DOHH2 (cell line): ENCODE data around the gene RNF8.

Experiments used
- EZH2phosphoT487 ChIP-seq: fragments of 200-600 bp; sonication (generic); IDR thresholded peaks from 2 replicates; pipeline ENCODE4 v1.6.1; 2017; ENCODE audit warnings: borderline replicate concordance, mild to moderate bottlenecking, antibody characterized with exemption, low read length, moderate library complexity, mixed read lengths
- TF ChIP-seq, protein P1 (sequence below): fragments of 200-600 bp; sonication (generic); IDR thresholded peaks from one replicate; pipeline ENCODE4 v1.5.1; 2014; ENCODE audit warnings: antibody characterized with exemption, mild to moderate bottlenecking, low read depth, low read length; ENCODE audit not compliant: poor library complexity, severe bottlenecking

DNA sequence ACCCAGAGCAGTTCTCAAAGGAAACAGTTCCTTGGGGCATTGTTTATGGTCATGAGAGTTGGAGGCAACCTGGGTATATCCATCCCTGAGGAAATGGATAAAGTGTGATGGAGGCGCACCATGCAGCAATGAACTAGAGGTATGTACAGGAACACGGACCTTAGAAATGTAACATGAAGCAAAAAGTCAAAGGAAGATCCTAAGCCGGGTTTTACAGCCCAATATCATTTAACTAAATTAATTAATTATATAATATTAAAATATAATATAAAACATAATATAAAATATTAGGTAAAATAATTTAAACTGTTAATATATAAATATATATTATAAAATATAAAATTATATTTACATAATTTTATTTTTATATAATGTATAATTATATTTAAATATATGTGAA, 44.1 kb upstream of the RNF8 start:
- TF ChIP-seq, protein P1, sequence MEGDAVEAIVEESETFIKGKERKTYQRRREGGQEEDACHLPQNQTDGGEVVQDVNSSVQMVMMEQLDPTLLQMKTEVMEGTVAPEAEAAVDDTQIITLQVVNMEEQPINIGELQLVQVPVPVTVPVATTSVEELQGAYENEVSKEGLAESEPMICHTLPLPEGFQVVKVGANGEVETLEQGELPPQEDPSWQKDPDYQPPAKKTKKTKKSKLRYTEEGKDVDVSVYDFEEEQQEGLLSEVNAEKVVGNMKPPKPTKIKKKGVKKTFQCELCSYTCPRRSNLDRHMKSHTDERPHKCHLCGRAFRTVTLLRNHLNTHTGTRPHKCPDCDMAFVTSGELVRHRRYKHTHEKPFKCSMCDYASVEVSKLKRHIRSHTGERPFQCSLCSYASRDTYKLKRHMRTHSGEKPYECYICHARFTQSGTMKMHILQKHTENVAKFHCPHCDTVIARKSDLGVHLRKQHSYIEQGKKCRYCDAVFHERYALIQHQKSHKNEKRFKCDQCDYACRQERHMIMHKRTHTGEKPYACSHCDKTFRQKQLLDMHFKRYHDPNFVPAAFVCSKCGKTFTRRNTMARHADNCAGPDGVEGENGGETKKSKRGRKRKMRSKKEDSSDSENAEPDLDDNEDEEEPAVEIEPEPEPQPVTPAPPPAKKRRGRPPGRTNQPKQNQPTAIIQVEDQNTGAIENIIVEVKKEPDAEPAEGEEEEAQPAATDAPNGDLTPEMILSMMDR = no peak
- TF ChIP-seq EZH2phosphoT487 = no peak
